ENCODE measurements around the gene MTM1. TPM values are rescaled to one million over a fixed set of nuclear protein-coding genes. Genes with fewer than 3 reads are reported as not detected.
A peak's percentile ranks its signal among the peaks of the same experiment; 100 is the strongest.

MTM1 gene
- 11.4 and 13.9 TPM in 2 replicates for total RNA-seq

DNA sequence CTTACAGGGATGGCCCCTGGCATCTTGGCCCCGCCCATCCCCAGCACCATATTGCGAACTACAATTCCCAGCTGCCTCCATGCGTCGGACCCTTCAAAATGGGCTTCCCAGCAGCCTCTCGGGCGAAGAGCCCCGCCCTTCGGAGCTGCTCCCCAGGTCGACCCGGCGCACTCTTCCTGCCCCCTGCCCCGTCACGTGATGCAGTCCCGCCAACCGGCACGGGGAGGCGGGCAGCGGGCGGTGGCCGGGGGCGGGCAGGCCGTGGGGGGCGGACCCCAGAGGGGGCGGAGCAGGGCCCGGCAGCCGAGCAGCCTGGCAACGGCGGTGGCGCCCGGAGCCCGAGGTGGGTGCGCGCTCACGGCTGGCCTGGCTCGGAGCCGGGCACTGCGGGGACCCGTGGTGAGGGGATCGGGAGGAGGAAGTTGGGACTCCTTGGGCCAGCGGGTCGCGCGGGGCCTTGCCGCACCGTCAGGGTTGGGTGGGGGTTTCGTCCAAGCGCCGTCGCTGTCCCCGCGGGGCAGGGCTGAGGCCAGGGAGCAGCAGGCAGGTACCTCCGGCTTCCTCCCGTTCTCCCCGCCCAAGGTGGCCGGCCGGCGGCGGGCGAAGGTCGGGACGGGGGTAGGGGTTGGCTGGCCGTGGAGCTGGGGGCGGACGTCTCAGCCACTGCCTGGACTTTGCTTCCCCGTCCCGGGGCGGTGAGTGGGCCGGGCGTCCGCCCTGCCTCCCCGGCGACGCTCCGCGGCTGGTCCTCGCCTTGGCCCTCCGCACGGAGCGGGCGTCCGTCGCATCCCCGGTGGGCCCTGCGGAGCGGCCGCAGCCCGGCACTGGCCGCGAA lies at the start of gene MTM1:
TSS of gene MTM1 (plus strand) at position 302 of the 835 bp plus-strand sequence. CDS start 23,994 bp downstream, outside the sequence.
- peak; percentile 81 to 93 for DNase-seq (ENCODE audit: low read depth in 2 of 2)

DNA sequence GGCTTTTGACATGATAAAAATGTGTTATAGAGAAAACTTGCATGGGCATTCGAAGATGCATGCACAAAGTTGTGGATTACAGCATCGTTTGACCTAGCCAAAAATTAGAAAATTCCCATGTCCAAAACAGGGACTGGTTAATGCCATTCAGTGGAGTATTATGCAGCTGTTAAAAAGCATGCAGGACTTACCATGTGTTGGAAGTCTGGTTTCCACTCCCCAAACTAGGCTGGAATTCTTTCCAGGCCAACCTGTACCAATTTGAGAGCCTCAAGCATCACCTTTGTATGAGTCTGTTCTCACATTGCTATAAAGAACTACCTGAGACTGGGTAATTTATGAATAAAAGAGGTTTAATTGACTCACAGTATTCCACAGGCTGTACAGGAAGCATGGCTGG lies 45.9 kb upstream of the MTM1 start:
- DNase-seq (ENCODE audit: low read depth in 2 of 2) = no peak

DNA sequence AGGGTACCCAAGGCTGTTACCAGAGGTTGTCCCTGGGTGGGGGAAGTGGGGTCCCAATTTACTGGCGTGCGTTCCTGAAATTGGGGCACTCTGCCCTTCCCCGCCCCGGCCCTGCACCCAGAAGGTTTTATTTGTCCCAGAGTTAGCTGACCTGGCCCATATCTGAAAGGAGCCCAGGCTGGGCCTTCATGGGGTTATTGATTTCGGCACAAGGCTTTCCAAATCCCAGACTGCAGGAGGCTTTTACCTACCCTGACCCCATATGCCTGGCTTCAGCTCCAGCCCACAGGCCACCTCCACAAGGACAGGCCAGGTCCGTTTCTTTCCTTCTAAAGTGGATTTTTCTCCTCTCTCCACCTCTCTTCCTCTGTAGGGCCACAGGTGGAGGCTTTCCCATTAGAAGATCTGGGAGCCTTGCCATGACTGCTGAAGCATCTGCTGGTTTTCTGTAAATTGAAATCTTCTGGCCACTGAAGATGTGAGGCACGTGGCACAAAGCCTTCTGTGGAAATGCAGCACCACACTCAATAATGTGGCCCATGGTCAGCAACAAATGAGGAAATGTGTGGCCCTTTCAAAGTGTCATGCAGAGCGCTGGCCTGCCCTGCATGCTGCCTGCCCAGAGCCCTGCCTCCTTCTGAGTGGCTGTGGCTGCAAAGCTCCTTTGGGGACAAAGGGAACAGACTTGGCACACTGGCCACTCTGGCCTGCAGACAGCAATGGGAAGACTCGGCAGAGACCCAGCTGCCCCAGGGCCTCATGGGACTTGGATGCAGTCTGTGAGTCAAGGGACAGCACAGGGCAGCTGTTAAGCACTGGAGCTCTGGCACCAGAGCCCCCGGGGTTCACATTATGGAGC lies 43.1 kb upstream of the MTM1 start:
- DNase-seq (ENCODE audit: low read depth in 2 of 2) = no peak

DNA sequence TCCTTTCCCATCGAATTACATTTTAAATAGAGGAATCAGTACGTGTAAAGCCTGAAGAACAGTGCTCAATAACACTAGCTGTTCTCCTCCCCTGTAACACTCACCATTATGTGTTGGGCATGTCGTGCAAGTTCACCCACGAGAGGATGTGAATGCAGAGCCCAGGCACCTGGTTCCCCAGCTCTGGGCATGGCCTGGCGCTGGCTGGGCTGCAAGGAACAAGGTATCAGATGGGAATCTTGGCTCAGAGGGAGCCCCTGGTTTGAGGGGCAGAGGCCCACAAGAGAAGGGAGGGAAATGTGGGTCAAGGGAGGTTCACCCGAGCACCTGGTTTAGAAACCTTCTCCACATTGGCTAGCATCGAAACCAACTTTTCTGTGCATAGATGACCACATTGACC lies 41.7 kb upstream of the MTM1 start:
- DNase-seq (ENCODE audit: low read depth in 2 of 2) = no peak

DNA sequence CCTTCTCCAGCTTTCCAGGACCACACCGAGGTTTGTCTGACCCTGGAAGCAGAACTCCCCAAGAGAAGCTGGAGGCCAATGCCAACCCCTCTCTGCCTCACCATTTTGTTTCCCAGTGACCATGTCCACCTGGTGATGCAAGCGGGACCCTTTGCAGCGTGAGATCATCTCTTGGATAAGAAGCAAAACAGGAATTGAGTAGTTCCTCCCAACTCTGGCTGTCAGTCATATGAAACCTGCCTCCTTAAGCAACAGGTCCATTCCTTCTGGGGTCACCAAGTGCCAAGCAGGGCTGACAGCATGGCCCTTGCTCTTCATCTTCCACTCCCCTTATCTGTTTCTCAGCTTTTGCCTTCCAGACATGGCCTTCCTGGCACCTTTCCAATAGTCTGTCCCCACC lies 41.3 kb upstream of the MTM1 start:
- DNase-seq (ENCODE audit: low read depth in 2 of 2) = no peak

DNA sequence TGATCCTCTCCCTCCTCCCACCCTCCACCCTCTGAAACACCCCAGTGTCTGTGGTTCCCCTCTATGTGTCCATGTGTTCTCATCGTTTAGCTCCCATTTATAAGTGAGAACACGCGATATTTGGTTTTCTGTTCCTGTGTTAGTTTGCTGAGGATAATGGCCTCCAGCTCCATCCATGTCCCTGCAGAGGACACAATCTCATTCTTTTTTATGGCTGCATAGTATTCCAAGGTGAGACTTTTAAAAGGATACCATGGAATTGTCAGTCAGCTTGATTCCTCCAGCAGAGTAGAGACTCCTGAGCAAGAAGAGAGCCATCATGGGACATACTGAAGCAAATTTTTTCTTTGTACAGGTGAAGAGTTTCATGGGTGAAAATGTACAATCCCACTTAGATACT lies 38.8 kb upstream of the MTM1 start:
- no peak for DNase-seq (ENCODE audit: low read depth in 2 of 2)

DNA sequence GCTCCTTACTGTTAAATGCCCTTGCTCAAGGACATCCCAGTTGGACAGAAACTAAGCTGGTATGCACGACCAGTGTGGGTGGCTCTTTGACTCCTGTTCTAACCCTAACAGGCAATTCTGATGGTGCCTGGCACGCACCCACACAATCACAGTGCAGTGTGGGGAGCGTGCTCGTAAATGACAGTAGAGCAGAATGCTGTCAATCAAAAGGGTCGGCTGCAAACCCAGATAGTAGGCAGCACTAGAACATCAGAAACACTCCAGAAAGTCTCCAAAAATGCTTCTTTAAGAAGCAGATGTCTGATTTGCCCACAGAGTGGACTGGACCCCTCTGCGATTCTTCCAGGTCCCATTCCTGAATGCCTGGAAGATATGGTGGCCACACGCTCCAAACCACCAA lies 37.6 kb upstream of the MTM1 start:
- DNase-seq (ENCODE audit: low read depth in 2 of 2) = no peak

DNA sequence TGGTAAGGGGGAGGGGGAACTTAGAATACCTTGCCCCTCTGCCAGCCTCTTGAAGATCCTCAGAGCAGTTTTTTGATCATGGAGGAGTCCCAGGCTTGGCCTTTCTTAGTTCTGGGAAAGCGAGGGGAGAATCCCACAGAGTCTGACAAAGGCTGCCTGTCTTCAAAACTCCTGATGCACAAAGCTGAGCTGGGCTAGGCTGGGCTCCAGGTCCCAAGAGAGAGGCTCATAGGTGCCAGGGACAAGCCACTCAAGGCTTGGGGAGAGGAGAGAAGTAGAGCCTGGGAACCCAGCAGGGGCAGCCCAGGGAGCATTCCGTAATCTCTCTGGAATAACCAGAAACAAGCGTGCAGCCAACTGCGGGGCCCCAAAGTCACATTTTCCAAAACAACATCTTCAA lies 37.0 kb upstream of the MTM1 start:
- DNase-seq (ENCODE audit: low read depth in 2 of 2) = no peak

DNA sequence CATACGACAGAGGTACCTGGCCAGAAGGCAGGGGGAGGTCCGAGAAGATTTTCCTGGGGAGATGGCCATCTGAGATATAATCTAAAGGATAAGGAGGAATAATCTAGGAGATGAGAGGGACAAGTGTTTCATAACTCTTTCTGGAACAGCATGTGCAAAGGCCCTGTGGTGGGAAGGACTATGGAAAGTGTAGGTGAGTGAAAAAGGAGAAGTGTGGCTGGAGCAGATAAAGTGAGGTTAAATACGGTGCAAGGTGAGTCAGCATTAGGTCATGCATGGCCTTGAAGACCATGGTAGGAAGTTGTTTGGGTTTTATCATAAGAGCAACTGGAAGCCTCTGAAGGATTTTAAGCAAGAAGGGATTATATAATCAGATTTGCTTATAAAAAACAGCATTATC lies 34.6 kb upstream of the MTM1 start:
- no peak for DNase-seq (ENCODE audit: low read depth in 2 of 2)

DNA sequence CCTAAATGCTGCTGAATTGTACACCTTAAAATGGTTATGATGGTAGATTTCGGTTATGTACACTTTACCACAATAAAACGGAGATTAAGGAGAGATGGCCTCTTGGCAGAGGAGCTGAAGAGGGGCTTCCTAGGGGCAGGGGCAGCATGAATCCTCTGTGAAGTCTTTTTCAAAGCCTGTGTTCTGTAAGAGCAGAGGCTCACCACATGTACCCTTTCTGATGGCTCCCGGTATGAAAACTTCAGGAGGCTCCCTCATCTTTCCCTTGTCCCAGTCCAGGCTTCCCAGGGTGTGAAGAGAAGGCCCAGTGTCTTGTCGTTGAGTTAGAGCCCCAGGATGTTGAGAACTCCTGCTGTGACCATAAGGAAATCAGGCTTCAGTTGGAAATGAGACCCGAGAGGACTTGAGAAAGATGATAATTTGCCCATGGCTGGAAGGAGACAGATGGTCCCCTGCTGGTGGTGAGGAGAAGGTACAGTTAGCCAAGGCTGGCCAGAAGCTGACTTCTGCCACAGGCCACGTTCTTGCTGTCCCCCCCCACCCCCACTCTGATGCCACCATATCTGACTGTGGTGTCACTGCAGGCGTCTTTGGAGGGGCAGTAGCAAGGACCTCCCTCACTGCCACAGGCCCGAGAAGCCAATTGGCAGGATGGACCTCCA lies 31.8 kb upstream of the MTM1 start:
- no peak for DNase-seq (ENCODE audit: low read depth in 2 of 2)

DNA sequence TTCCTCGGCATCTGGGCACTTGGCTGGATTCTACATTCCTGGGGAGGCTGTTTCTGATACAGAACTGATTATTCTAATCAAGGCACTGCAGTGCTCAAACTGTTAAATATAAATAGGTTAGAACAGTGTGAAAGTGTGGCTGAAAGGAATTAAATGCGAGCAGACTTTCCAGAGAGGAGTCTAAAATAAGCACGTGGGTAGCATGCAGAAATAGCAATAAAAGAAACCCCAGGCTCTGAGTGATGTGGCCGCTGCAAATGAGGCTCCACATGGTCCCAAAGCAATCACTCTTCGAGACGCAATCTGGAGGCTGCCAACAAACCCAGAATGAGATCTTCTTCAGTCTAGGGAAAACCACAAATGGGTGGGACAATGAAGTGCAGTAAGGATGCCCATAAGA lies 30.6 kb upstream of the MTM1 start:
- DNase-seq (ENCODE audit: low read depth in 2 of 2) = no peak

DNA sequence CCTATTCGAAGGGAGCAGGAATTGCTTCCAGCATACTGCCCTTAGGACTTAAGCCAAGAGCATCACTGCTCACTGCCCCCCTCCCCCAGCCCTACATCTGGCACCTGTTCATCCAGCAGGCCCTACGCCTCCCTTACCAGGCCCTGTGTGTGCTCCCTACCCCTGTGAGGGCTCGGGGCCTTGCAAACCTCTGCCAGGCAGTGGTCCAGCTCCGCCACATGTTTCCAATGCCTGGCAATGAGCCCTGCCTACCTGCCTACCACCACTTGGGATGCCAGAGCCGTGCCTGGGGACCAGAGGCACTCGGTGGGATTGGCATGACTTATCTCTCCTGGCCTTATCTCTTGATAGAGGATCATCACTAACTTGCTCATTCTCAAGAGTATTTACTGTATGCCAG lies 27.5 kb upstream of the MTM1 start:
- no peak for DNase-seq (ENCODE audit: low read depth in 2 of 2)

DNA sequence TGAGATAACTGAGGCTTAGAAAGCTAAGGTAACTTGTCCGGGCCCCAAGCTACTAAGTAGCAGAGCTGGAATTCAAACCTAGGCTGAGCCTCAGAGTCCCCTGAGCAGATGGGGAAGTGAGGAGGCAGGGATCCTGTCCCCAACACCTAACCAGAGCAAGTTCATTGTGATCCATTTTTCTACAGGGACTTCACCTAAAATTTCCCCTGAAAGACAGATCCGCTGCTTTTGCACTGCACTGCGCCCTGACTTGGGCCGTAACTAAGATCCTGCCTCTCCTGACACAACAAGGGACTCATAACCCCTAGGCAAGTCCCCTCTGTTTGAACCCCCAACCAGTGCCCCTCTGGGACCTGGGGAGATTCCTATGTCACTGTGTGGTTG lies 25.6 kb upstream of the MTM1 start:
- no peak for DNase-seq (ENCODE audit: low read depth in 2 of 2)

DNA sequence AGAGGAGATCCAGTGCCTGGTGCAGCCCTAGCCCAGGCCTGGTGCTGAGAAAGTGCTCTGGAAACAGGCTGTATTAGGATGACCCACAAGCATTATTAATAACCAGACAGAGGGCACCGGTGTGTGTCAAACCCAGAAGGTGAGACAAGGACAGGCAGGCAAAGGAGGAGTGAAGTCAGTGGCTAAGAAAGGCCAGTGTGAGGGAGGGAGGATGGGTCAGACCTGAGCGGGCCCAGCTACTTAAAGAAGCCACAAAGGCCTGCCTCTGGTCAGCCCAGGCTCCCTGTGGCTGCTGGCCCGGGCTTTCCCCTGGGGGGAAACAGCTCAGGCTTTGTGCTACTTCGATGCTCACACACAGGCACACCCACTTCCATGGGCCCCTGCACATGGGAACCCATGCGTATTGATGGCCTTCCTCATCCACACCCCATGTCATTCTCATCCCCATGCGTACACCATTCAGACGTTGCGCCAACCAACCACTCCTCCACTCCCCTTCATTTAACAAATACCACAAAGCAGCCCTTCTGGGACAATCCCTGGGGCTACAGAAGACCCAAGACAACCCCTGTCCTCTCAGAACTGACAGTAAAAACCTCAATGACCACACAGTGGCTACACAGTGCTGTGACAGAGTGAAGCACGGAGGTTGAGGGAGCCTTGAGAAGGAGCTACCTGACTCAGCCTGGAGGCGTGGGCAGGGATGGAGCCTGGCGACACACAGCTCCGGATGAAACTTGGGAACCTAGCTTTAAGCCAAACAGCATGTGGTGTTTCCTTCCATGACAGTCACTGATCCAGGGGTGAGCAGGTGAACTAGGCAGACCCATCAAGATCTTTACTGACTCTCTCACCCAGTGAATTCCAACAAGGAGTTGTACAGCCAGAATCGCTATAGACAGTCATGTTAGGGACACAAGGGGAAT lies 24.9 kb upstream of the MTM1 start:
- no peak for DNase-seq (ENCODE audit: low read depth in 2 of 2)

DNA sequence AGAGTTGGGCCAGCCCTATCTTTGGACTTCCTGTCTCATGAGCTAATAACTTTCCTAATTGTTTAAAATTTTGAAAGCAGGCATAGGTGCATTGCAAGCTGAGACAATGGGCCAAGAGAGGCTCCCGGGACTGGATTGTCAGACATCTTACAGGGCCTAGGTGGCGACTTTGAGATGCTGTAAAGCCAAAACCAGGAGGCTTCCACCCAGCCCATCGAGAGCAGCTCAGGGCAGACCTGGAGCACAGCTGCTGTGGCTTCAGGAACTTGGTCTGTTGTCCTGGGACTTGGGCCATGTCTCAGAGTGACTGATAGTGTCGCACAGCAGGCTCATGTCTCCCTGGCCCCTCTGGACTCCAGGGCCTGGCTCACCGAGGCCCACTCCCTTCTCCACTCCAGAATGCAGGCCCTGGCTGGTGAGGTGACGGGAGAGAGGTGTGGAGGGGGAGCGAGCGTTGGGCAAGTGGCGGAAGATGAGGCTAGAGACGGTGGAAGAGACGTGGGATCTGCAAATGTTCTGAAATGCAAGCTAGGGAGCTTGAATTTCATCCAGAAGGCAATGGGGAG lies 24.1 kb upstream of the MTM1 start:
- DNase-seq (ENCODE audit: low read depth in 2 of 2) = no peak

DNA sequence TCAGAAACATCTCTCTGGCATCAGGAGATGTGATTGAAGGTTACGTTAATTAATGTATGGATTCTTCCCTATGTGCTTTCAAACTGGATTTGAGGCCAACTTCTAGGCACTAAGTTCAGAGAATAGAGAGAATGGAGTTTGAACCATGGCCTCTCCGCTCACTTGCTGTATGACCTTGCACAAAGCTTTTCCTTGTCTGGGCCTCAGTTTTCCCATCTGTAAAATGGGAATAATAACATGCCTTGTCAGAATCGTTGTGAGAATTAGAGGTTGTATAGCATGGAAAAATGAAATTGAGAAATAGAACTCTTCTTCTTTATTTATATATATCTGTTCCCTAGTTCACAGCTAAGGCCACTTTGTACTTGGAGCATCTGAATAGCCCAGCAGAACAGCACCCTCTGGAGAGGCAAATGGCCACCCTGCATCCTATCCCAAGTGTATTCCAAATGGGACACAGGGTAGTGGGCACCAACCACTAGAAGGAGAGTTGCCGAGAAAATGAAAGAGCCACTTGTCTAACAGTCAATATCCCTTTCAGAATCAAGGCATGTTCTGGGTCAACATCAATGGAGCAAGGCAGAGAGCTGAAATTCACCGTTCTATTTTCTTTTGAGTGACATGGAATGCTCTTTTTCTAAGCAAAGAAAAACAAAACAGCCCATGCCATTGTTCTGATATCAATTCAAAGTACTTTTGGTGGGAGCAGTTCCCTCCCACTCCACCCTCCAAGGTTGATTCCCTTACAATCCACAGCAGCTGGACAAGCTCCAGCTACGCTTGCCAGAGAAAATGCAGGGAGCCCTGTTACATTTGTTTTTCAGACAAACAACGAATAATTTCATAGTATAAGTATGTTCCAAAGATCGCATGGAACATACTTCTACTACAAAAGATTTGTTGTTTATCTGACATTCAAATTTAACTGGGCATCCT lies 23.3 kb upstream of the MTM1 start:
- DNase-seq (ENCODE audit: low read depth in 2 of 2) = no peak

DNA sequence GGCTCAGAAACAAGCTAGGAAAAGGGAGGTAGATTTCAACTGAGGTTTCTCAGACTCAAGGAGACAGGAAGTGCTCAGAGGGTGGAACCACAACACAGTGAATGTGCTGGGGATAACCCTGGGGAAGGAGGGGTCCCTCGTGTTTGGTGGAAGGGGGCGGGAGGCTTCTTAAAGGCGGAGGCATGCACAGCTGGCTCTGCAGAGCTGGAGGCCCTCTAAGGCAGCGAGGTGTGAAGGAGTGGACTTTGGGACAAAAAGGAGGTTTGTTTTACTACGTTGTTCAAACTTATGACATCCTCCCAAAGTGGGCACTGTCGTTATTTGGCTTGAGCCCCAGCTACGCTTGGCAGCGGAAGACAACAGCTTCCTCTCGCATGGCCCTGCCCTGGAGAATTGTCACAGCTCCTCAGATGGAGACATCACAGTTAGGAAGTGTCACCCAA lies 21.7 kb upstream of the MTM1 start:
- DNase-seq (ENCODE audit: low read depth in 2 of 2) = no peak

DNA sequence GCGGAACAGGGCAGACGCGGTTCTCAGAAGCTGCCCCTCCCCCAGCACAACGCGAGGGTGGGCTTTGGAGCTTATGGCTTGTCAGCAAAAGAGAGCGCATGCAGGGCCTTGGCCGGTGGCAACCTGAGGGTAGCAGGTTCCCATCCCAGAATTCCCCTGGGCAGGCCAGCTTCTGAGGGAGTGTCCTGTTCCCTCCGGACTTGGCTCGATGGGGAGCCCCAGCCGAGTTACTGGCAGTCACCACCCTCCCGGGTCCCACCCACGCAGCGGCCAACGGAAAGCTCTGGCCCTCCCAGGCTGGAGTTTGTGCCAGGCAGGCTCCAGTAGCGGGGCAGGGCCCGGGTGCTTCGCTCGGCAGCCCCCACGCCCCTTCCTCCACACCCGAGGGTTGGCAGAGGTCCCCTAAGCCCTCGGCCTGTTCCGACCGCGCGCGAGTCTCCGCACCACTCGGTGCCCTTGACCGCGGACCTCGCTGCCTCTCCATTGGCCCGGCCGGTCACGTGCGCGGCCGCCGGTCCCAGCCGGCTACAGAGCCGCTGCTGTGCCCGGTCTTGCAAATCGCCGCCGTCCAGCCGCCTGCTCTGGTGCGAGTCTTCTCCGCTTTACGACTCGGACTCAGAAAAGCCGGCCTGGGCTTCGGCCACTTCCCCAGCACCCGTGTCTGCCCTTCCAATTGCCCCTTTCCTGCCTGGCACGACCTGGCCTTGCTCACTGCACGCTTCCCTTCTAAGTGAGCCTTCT lies 20.9 kb upstream of the MTM1 start:
- DNase-seq (ENCODE audit: low read depth in 2 of 2) = peak; percentile 29 to 57

DNA sequence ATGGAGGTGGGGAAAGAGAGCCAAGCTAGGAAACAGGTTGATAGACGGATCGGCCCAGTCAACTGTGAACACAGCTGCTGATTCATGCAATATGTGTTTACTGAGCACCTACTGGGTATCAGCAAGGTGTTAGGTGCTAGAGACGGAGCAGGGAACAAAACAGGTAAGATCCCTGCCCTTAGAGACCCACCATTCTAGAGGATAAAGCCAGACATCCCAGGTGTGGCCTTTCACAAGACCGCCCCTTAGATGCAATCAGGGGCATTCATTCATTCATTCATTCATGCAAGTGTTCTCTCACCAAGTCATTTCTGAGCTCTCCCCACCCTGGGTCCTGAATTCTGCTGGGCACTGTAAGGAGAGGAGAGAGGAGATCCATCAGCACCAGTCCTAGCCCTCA lies 20.2 kb upstream of the MTM1 start:
- DNase-seq (ENCODE audit: low read depth in 2 of 2) = no peak

All from dermis microvascular lymphatic vessel endothelial cell (primary cell).